ENCODE data around the gene HMCES. TPM values are rescaled to one million over a fixed set of nuclear protein-coding genes. Genes with fewer than 3 reads are reported as not detected.

HMCES gene
- total and polyA plus RNA-seq, 2 of the 13 experiments (the other 11 are each of a cell fraction or from before 2014, with no cell fraction given) = 16.1 to 37.5 TPM

DNA sequence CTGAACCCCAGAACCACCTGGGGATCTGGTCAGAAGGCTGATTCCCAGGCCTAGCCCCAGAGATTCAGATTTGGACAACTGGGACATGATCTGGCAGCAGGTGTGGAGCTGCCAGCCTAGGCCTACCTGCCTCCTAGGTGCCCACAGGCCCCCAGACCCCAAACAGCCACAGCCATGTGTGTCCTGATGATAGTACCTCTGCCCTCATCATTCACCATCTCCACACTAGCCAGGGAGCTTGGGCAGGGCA lies 34.7 kb downstream of the HMCES start:
- Histone ChIP-seq H4K20me1 (ENCODE audit: insufficient read depth, low read length) (peaks cover 8% of the 10 kb centered on the region; the same call in 1 of the 2 replicates), H3K4me1 (ENCODE audit: insufficient read depth, low read length) (peaks cover 45% of the 10 kb centered on the region), H3K79me2 (ENCODE audit: insufficient read depth, low read length) (peaks cover 5% of the 10 kb centered on the region), H3K4me2 (ENCODE audit: low read depth, low read length) (peak overlapping the region; percentile 93), H3K36me3 (replicated peaks in 1 of 2; ENCODE audit: control insufficient read depth in 1 of 2, insufficient read depth in 2 of 2, low read length in 2 of 2) (no peaks in the 10 kb centered on the region), H3K27me3 (ENCODE audit: control insufficient read depth in 1 of 2, insufficient read depth in 2 of 2, low read length in 2 of 2) (no peaks in the 10 kb centered on the region; a peak in 1 of 5 replicates), H3K27ac (ENCODE audit: extremely low read length, insufficient read depth, low read length) (peak overlapping the region; percentile 53), H2AFZ (ENCODE audit: low read length) (no peak overlapping the region), H3K9me3 (ENCODE audit: low read length) (no peaks in the 10 kb centered on the region), H3K4me3 (replicated peaks in 1 of 3; ENCODE audit: insufficient read depth in 1 of 3, low read depth in 2 of 3, low read length in 3 of 3) (no peak overlapping the region), H3K9ac (ENCODE audit: insufficient read depth, low read depth, low read length) (no peak overlapping the region)
- FAIRE-seq = no peak
- no TSS peak for BruUV-seq (replicated peaks)
- CTCF ChIA-PET (ENCODE audit: low intra/inter-chr PET ratio, low total read pairs) = no interaction called here
- intact Hi-C loops (cut with micrococcal nuclease; ENCODE audit: unreplicated experiment) = no loop called here
- in situ Hi-C loops (cut with HindIII; ENCODE audit: extremely low pct_ligation_motif_present, low pct_unique_long_range_greater_than_20kb) = no loop called here
- POLR2A ChIA-PET = interaction anchor here (1.2 to 2.1 kb wide), 4 partner anchors 11 to 130 kb away, joined by 3 to 7 read pairs (median 6); partner anchors contain the start of genes CNBP, HMCES, IFT122 and MBD4
- DNase-seq (ENCODE audit: low spot score) = no peak
- ATAC-seq = no peak
- TF ChIP-seq ZNF414 (CRISPR knock-in tag; IDR thresholded peaks at IDR 0.05) (no peak), NRL (CRISPR knock-in tag; IDR thresholded peaks at IDR 0.05; ENCODE audit: borderline replicate concordance) (no peak), MZF1 (CRISPR knock-in tag; IDR thresholded peaks at IDR 0.05; ENCODE audit: borderline replicate concordance) (no peak), ZNF761 (CRISPR knock-in tag; conservative IDR thresholded peaks at IDR 0.05) (no peak), ZNF839 (CRISPR knock-in tag; IDR thresholded peaks at IDR 0.05; ENCODE audit: borderline replicate concordance) (no peak), HNF1B (CRISPR knock-in tag; IDR thresholded peaks at IDR 0.05) (no peak), ZBTB26 (CRISPR knock-in tag; IDR thresholded peaks at IDR 0.05; ENCODE audit: borderline replicate concordance) (no peak), BCL6 (CRISPR knock-in tag; IDR thresholded peaks at IDR 0.05) (no peak), ZSCAN31 (CRISPR knock-in tag; IDR thresholded peaks at IDR 0.05; ENCODE audit: low read depth) (no peak), MYC (CRISPR knock-in tag; IDR thresholded peaks at IDR 0.05; ENCODE audit: borderline replicate concordance) (no peak), ZNF891 (CRISPR knock-in tag; IDR thresholded peaks at IDR 0.05) (no peak), ZNF512 (CRISPR knock-in tag; IDR thresholded peaks at IDR 0.05) (no peak), MTF2 (CRISPR knock-in tag; IDR thresholded peaks at IDR 0.05; ENCODE audit: borderline replicate concordance) (peak; percentile 51; the same call in 1 of the 2 replicates), SMARCC2 (IDR thresholded peaks at IDR 0.05) (no peak)
- TF ChIP-seq, protein P1, sequence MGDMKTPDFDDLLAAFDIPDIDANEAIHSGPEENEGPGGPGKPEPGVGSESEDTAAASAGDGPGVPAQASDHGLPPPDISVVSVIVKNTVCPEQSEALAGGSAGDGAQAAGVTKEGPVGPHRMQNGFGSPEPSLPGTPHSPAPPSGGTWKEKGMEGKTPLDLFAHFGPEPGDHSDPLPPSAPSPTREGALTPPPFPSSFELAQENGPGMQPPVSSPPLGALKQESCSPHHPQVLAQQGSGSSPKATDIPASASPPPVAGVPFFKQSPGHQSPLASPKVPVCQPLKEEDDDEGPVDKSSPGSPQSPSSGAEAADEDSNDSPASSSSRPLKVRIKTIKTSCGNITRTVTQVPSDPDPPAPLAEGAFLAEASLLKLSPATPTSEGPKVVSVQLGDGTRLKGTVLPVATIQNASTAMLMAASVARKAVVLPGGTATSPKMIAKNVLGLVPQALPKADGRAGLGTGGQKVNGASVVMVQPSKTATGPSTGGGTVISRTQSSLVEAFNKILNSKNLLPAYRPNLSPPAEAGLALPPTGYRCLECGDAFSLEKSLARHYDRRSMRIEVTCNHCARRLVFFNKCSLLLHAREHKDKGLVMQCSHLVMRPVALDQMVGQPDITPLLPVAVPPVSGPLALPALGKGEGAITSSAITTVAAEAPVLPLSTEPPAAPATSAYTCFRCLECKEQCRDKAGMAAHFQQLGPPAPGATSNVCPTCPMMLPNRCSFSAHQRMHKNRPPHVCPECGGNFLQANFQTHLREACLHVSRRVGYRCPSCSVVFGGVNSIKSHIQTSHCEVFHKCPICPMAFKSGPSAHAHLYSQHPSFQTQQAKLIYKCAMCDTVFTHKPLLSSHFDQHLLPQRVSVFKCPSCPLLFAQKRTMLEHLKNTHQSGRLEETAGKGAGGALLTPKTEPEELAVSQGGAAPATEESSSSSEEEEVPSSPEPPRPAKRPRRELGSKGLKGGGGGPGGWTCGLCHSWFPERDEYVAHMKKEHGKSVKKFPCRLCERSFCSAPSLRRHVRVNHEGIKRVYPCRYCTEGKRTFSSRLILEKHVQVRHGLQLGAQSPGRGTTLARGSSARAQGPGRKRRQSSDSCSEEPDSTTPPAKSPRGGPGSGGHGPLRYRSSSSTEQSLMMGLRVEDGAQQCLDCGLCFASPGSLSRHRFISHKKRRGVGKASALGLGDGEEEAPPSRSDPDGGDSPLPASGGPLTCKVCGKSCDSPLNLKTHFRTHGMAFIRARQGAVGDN (CRISPR knock-in tag; IDR thresholded peaks at IDR 0.05) = peak; percentile 42
